K562 (cell line): ENCODE measurements around the gene KLF1. TPM values are rescaled to one million over a fixed set of nuclear protein-coding genes. Genes with fewer than 3 reads are reported as not detected.

Source experiments
- ARID2 ChIP-seq: fragments of 450-650 bp; IDR thresholded peaks from 2 replicates; pipeline ENCODE4 v1.6.1; 2017; ENCODE audit warnings: antibody characterized with exemption, mild to moderate bottlenecking
- ARNT ChIP-seq, 2 experiments: fragments of 450-650 bp; IDR thresholded peaks; 2 replicates each; pipeline ENCODE4 v1.6.1; 2016; ENCODE audit warnings: mild to moderate bottlenecking in 1 of 2
- ATF7 ChIP-seq: fragments of 450-650 bp; IDR thresholded peaks from 2 replicates; pipeline ENCODE4 v1.7.1; 2014; ENCODE audit warnings: mild to moderate bottlenecking, moderate library complexity
- CHD1 ChIP-seq: fragments of 200-600 bp; sonication (generic); IDR thresholded peaks from one replicate; pipeline ENCODE4 v1.6.1; 2012; ENCODE audit warnings: mild to moderate bottlenecking, moderate library complexity, low read length, inconsistent platforms
- EWSR1 ChIP-seq: fragments of 450-650 bp; IDR thresholded peaks from 2 replicates; pipeline ENCODE4 v1.6.1; 2018; ENCODE audit warnings: borderline replicate concordance, mild to moderate bottlenecking, low read depth, moderate library complexity; ENCODE audit not compliant: partially characterized antibody
- GATAD2B ChIP-seq: fragments of 450-650 bp; IDR thresholded peaks from 2 replicates; pipeline ENCODE4 v1.6.1; 2017; ENCODE audit warnings: mild to moderate bottlenecking, borderline replicate concordance
- HMGN3 ChIP-seq: IDR thresholded peaks from 2 replicates; pipeline ENCODE4 v1.6.1; 2011; ENCODE audit warnings: borderline replicate concordance, low read depth, mild to moderate bottlenecking, mixed read lengths, low read length; ENCODE audit not compliant: insufficient read length; ENCODE audit errors: extremely low read depth
- MAFF ChIP-seq: IDR thresholded peaks from 2 replicates; pipeline ENCODE4 v1.6.1; 2012; ENCODE audit warnings: low read length, improper control_type of control experiment
- MAZ ChIP-seq, 2 experiments: fragments of 450-650 bp in 1 of 2; sonication (generic) in 1 of 2; formaldehyde crosslinking; IDR thresholded peaks in 1 of 2; conservative IDR thresholded peaks in 1 of 2; 2 replicates each; pipeline versions ENCODE4 v1.4.0 to v1.5.0; 2020; ENCODE audit warnings: mild to moderate bottlenecking in 1 of 2, missing genetic modification reagents in 1 of 2
- MECOM ChIP-seq: fragments of 250-450 bp; sonication (Bioruptor Pico); IDR thresholded peaks from 2 replicates; pipeline ENCODE4 v1.8.0; 2022; ENCODE audit warnings: inconsistent platforms
- MED1 ChIP-seq: sonication (generic); formaldehyde crosslinking; IDR thresholded peaks from 2 replicates; pipeline ENCODE4 v1.8.1; 2023; ENCODE audit warnings: missing genetic modification reagents, borderline replicate concordance
- NR4A1 ChIP-seq, 2 experiments: fragments of 250-450 bp in 1 of 2; fragments of 450-650 bp in 1 of 2; sonication (Bioruptor Pico) in 1 of 2; IDR thresholded peaks; 2 replicates each; pipeline versions ENCODE4 v1.4.0 to v1.6.1; 2016 to 2020; ENCODE audit warnings: mild to moderate bottlenecking in 2 of 2, missing compliant biosample characterization in 1 of 2, missing genetic modification characterization in 1 of 2, moderate library complexity in 1 of 2
- PCBP2 ChIP-seq: fragments of 200-400 bp; formaldehyde crosslinking; IDR thresholded peaks from 2 replicates; pipeline ENCODE4 v1.6.1; 2018; ENCODE audit warnings: low read length, low read depth, mild to moderate bottlenecking, moderate library complexity; ENCODE audit not compliant: poor library complexity, severe bottlenecking
- RFX1 ChIP-seq: fragments of 450-650 bp; IDR thresholded peaks from 2 replicates; pipeline ENCODE4 v1.6.1; 2016; ENCODE audit warnings: mild to moderate bottlenecking, moderate library complexity
- SAP30 ChIP-seq: fragments of 200-600 bp; sonication (generic); IDR thresholded peaks from 2 replicates; pipeline ENCODE4 v1.6.1; 2012; ENCODE audit warnings: borderline replicate concordance, low read depth, mild to moderate bottlenecking, moderate library complexity, low read length, control low read depth, inconsistent platforms; ENCODE audit not compliant: insufficient read depth, poor library complexity, severe bottlenecking
- SMARCE1 ChIP-seq: fragments of 450-650 bp; IDR thresholded peaks from 2 replicates; pipeline ENCODE4 v1.7.1; 2016; ENCODE audit warnings: mild to moderate bottlenecking
- STAT5B ChIP-seq: fragments of 250-450 bp; sonication (Bioruptor Pico); IDR thresholded peaks from 2 replicates; pipeline ENCODE4 v1.8.0; 2021; ENCODE audit warnings: mild to moderate bottlenecking, inconsistent platforms
- TAF7 ChIP-seq: fragments of 450-650 bp; IDR thresholded peaks from 2 replicates; pipeline ENCODE4 v1.6.1; 2016; ENCODE audit warnings: missing genetic modification characterization, missing compliant biosample characterization
- ZBTB8A ChIP-seq: fragments of 450-650 bp; IDR thresholded peaks from 2 replicates; pipeline ENCODE4 v1.6.1; 2018; ENCODE audit warnings: mild to moderate bottlenecking, moderate library complexity; ENCODE audit not compliant: partially characterized antibody
- ZNF121 ChIP-seq: sonication (generic); formaldehyde crosslinking; conservative IDR thresholded peaks from 2 replicates; pipeline ENCODE4 v1.8.0; 2022; ENCODE audit warnings: missing genetic modification reagents
- ZNF197 ChIP-seq: fragments of 200-800 bp; sonication (Bioruptor generic); IDR thresholded peaks from 2 replicates; pipeline ENCODE4 v1.6.1; 2016; ENCODE audit warnings: low read depth, missing genetic modification characterization, missing compliant biosample characterization
- ZNF347 ChIP-seq: fragments of 450-650 bp; formaldehyde crosslinking; IDR thresholded peaks from 2 replicates; pipeline ENCODE4 v1.4.0; 2020; ENCODE audit warnings: low read depth, mild to moderate bottlenecking, moderate library complexity
- polyA plus RNA-seq, 8 experiments: library from polyadenylated mRNA; depleted of rRNA in 4 of 8; stranded (reverse) in 5 of 8; unstranded in 3 of 8; fragments of >200 nt; fragmentation: Nextera tagmentation in 2 of 8; fragmentation: Illumina TruSeq in 1 of 8; extraction: Ambion mirVana in 2 of 8; extraction: Trizol in 1 of 8; gene quantifications; 2 replicates each; pipeline versions ENCODE4 v1.2.1 to v1.2.3, GENCODE V29; 2011 to 2014; ENCODE audit warnings: inconsistent platforms in 1 of 8, missing spikeins in 1 of 8
- total RNA-seq, 7 experiments: library from RNA; depleted of rRNA in 6 of 7; stranded (reverse); fragments of >200 nt in 6 of 7; fragmentation: Illumina TruSeq in 2 of 7; extraction: Trizol in 2 of 7; gene quantifications; 2 replicates each; pipeline versions ENCODE4 v1.2.1 to v1.2.3, GENCODE V29; 2011 to 2021; ENCODE audit warnings: low replicate concordance in 1 of 7
- TF ChIP-seq, protein P1 (sequence below), 2 experiments: fragments of 250-450 bp in 1 of 2; fragments of 450-650 bp in 1 of 2; sonication (Bioruptor Pico) in 1 of 2; IDR thresholded peaks; 2 replicates each; pipeline versions ENCODE4 v1.6.1 to v1.8.0; 2016 to 2021; ENCODE audit warnings: mild to moderate bottlenecking in 2 of 2, moderate library complexity in 2 of 2, missing compliant biosample characterization in 1 of 2, missing genetic modification characterization in 1 of 2
- TF ChIP-seq, protein P2 (sequence below): fragments of 450-650 bp; formaldehyde crosslinking; IDR thresholded peaks from 2 replicates; pipeline ENCODE4 v1.4.0; 2022; ENCODE audit warnings: missing genetic modification characterization
- TF ChIP-seq, protein P3 (sequence below): fragments of 450-650 bp; IDR thresholded peaks from 2 replicates; pipeline ENCODE4 v1.6.1; 2018; ENCODE audit warnings: mild to moderate bottlenecking, low read depth; ENCODE audit not compliant: partially characterized antibody

KLF1 gene
- total and polyA plus RNA-seq, 9 of the 15 experiments (the other 6 are each of a cell fraction or from before 2014, with no cell fraction given) = 8.4 to 163 (median 47.3) TPM

- no peak for TF ChIP-seq RFX1
- TF ChIP-seq GATAD2B = no peak
- TF ChIP-seq, protein P1, sequence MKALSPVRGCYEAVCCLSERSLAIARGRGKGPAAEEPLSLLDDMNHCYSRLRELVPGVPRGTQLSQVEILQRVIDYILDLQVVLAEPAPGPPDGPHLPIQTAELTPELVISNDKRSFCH (CRISPR knock-in tag; IDR thresholded peaks at IDR 0.05) = no peak
- TF ChIP-seq, protein P1 (tag; IDR thresholded peaks at IDR 0.05) = peak; percentile 54
- TF ChIP-seq, protein P2, sequence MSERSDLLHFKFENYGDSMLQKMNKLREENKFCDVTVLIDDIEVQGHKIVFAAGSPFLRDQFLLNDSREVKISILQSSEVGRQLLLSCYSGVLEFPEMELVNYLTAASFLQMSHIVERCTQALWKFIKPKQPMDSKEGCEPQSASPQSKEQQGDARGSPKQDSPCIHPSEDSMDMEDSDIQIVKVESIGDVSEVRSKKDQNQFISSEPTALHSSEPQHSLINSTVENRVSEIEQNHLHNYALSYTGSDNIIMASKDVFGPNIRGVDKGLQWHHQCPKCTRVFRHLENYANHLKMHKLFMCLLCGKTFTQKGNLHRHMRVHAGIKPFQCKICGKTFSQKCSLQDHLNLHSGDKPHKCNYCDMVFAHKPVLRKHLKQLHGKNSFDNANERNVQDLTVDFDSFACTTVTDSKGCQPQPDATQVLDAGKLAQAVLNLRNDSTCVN = no peak
- TF ChIP-seq ARID2 = no peak
- TF ChIP-seq EWSR1 = no peak
- TF ChIP-seq ATF7 = no peak; the same call in 1 of the 2 replicates
- TF ChIP-seq CHD1 = no peak
- TF ChIP-seq SAP30 = no peak
- TF ChIP-seq, protein P3, sequence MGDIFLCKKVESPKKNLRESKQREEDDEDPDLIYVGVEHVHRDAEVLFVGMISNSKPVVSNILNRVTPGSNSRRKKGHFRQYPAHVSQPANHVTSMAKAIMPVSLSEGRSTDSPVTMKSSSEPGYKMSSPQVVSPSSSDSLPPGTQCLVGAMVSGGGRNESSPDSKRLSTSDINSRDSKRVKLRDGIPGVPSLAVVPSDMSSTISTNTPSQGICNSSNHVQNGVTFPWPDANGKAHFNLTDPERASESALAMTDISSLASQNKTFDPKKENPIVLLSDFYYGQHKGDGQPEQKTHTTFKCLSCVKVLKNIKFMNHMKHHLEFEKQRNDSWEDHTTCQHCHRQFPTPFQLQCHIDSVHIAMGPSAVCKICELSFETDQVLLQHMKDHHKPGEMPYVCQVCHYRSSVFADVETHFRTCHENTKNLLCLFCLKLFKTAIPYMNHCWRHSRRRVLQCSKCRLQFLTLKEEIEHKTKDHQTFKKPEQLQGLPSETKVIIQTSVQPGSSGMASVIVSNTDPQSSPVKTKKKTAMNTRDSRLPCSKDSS = no peak
- TF ChIP-seq MED1 (CRISPR knock-in tag) = no peak
- TF ChIP-seq MAZ (CRISPR knock-in tag; conservative IDR thresholded peaks at IDR 0.05 in 1 of 2, IDR thresholded peaks at IDR 0.05 in 1 of 2) = peak; percentile 76 to 85
- peak; percentile 78 for TF ChIP-seq HMGN3
- peak in 1 of 2 experiments; percentile 71; a peak in 1 of 4 replicates for TF ChIP-seq ARNT (IDR thresholded peaks at IDR 0.05)
- TF ChIP-seq TAF7 (tag) = peak; percentile 77
- TF ChIP-seq ZNF121 (CRISPR knock-in tag) = no peak
- no peak for TF ChIP-seq MAFF
- TF ChIP-seq NR4A1 (CRISPR knock-in tag; IDR thresholded peaks at IDR 0.05) = no peak
- TF ChIP-seq NR4A1 (tag; IDR thresholded peaks at IDR 0.05) = no peak; the same call in none of the 2 replicates
- no peak for TF ChIP-seq ZNF347
- no peak for TF ChIP-seq ZBTB8A
- peak; percentile 28; the same call in 1 of the 2 replicates for TF ChIP-seq MECOM (CRISPR knock-in tag)
- no peak for TF ChIP-seq ZNF197 (CRISPR knock-in tag)
- TF ChIP-seq PCBP2 = no peak
- TF ChIP-seq STAT5B (CRISPR knock-in tag) = no peak
- peak; percentile 76 for TF ChIP-seq SMARCE1
Observed at GRCh38 chr19:12886969-12887747, at the start of gene KLF1 (continued).
